PC-3 (cell line): Measurements from ENCODE around the gene AMY1B.
"Not testable (repeated sequence)": the region's sequence is repeated elsewhere in the genome, so short reads cannot be mapped to it uniquely, and the experiment has no call there.

Experiments
- CTCF ChIP-seq: fragments of 300-600 bp; sonication (generic); conservative IDR thresholded peaks from 2 replicates; pipeline ENCODE4 v1.5.1; 2017; ENCODE audit warnings: antibody characterized with exemption, low read depth, mild to moderate bottlenecking, low read length
- EZH2 ChIP-seq: fragments of 300-600 bp; sonication (generic); IDR thresholded peaks from one replicate; pipeline ENCODE4 v1.6.1; 2017; ENCODE audit warnings: antibody characterized with exemption, mild to moderate bottlenecking, low read length; ENCODE audit not compliant: unreplicated experiment
- EZH2phosphoT487 ChIP-seq: fragments of 300-600 bp; sonication (generic); IDR thresholded peaks from 2 replicates; pipeline ENCODE4 v1.6.1; 2018; ENCODE audit warnings: mild to moderate bottlenecking, antibody characterized with exemption, low read length, borderline replicate concordance

- not testable (repeated sequence) for TF ChIP-seq EZH2, CTCF, EZH2phosphoT487
These were observed 41.9 kb downstream of the AMY1B start for GRCh38 chr1:103654133-103654532.
